Right atrium auricular region (tissue), 2 donors: ENCODE results near the gene DENND1A. TPM values are rescaled to one million over a fixed set of nuclear protein-coding genes. Genes with fewer than 3 reads are reported as not detected.

Experiments
- DNase-seq: peaks from one replicate; pipeline ENCODE4 v3.0.0-alpha.2; 2019; ENCODE audit warnings: low spot score
- H3K27ac ChIP-seq, 2 donors: fragments of 200-600 bp; sonication (generic); 1 replicate in 1 of 2; 2 replicates in 1 of 2; pipeline ENCODE4 v1.5.1; 2016 to 2019
- H3K27me3 ChIP-seq, 2 donors: fragments of 200-600 bp; sonication (generic); one replicate each; pipeline versions ENCODE4 v1.5.1 to v1.6.0; 2017 to 2019
- H3K36me3 ChIP-seq: fragments of 200-600 bp; sonication (generic); one replicate; pipeline ENCODE4 v1.5.1; 2016
- H3K4me1 ChIP-seq, 2 donors: fragments of 200-600 bp; sonication (generic); one replicate each; pipeline versions ENCODE4 v1.5.1 to v1.6.0; 2017 to 2019
- H3K4me3 ChIP-seq, 2 donors: fragments of 200-600 bp; sonication (generic); 1 replicate in 1 of 2; 2 replicates in 1 of 2; pipeline ENCODE4 v1.5.1; 2017 to 2019; ENCODE audit warnings: mild to moderate bottlenecking in 1 of 2, moderate library complexity in 1 of 2
- H3K9me3 ChIP-seq, 2 donors: fragments of 200-600 bp; sonication (generic); one replicate each; pipeline ENCODE4 v1.5.1; 2019
- total RNA-seq, 2 donors: library from RNA; depleted of rRNA; stranded (reverse); fragments of >200 nt; gene quantifications; one replicate each; pipeline ENCODE4 v1.1.0, GENCODE V29; 2016
- TF ChIP-seq, protein P1 (sequence below), 2 donors: fragments of 200-600 bp; sonication (generic); IDR thresholded peaks; one replicate each; pipeline ENCODE4 v1.5.1; 2019; ENCODE audit warnings: antibody characterized with exemption in 2 of 2

The DENND1A gene
- total RNA-seq, 2 donors from 2014 or later = 14.9 to 23.6 TPM

DNA sequence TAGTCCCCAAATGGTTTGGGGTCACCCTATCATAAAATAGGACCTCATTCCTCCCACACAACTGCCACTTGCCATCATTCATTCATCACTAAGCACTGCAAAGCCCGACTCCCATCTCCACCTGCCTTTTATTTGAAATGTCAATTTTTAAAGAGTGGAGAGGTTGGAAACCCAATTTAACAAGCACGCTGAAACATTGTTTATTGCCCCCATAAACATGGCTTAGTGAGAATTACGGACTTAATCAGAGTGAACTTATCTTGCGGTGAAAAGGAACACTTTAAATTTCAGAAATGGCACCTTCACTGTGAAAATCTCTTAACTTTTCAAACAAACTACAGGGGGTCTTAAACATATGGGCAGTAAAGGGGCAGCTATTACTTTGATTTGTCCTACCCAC is 332.9 kb downstream of the DENND1A start:
- TF ChIP-seq, protein P1, sequence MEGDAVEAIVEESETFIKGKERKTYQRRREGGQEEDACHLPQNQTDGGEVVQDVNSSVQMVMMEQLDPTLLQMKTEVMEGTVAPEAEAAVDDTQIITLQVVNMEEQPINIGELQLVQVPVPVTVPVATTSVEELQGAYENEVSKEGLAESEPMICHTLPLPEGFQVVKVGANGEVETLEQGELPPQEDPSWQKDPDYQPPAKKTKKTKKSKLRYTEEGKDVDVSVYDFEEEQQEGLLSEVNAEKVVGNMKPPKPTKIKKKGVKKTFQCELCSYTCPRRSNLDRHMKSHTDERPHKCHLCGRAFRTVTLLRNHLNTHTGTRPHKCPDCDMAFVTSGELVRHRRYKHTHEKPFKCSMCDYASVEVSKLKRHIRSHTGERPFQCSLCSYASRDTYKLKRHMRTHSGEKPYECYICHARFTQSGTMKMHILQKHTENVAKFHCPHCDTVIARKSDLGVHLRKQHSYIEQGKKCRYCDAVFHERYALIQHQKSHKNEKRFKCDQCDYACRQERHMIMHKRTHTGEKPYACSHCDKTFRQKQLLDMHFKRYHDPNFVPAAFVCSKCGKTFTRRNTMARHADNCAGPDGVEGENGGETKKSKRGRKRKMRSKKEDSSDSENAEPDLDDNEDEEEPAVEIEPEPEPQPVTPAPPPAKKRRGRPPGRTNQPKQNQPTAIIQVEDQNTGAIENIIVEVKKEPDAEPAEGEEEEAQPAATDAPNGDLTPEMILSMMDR (IDR thresholded peaks at IDR 0.05) = no peak

DNA sequence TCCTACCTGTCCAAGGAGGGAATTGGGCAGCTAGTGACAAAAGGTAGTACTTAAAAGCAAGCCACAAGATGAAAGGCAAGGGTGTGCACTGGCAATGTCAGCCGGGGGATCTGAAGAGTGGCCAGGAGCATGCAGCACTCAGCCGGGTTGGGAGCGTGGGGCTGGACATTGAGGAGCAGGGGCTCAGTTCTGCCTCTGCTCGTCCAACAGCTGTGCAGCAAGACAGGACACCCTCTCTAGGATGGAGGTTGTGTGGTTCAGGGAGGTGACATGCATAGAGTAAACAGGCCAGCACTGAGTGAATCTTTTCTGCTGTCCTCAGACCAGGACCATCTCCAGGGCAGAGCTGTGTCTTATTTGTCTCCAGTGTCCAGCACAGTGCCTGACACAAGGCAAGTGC is 338.6 kb downstream of the DENND1A start:
- Histone ChIP-seq H3K9me3 (peaks cover 0 to 7% of the 10 kb centered on the region in 2 donors), H3K4me1 (no peaks in the 10 kb centered on the region), H3K36me3 (no peaks in the 10 kb centered on the region), H3K4me3 (no peak overlapping the region), H3K27ac (no peak overlapping the region), H3K27me3 (no peaks in the 10 kb centered on the region)
- DNase-seq = no peak
- TF ChIP-seq, protein P1 (IDR thresholded peaks at IDR 0.05) = no peak

More for the DNA sequence above, 332.9 kb downstream of the DENND1A start:
- H3K9me3 ChIP-seq = no peaks in the 10 kb centered on the region
- H3K36me3 ChIP-seq = no peaks in the 10 kb centered on the region
- no peak overlapping the region for H3K27ac ChIP-seq
- no peak overlapping the region for H3K4me3 ChIP-seq
- no peak for DNase-seq
- H3K4me1 ChIP-seq = no peaks in the 10 kb centered on the region
- no peaks in the 10 kb centered on the region for H3K27me3 ChIP-seq

DNA sequence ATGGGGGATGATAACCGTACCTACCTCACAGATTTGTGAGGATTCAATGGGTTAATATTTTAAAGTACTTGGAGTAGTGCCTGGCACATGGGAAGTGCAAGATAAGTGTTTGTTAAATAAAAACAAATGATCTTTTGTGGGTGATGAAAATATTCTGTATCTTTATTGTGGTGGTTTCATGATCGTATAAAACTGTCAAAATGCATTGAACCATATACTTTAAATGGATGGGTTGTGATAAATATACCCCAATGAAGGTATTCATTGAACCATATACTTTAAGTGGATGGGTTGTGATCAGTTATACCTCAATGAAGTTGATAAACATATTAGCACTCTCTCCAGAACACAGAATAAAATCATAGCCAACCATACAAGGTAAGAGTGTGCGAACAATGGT is 339.4 kb downstream of the DENND1A start:
- no peak for DNase-seq
- peaks cover 0 to 7% of the 10 kb centered on the region in 2 donors for H3K9me3 ChIP-seq
- H3K27ac ChIP-seq = no peak overlapping the region
- no peak overlapping the region for H3K4me3 ChIP-seq
- H3K36me3 ChIP-seq = no peaks in the 10 kb centered on the region
- TF ChIP-seq, protein P1 (IDR thresholded peaks at IDR 0.05) = no peak
- H3K4me1 ChIP-seq = no peaks in the 10 kb centered on the region
- H3K27me3 ChIP-seq = no peaks in the 10 kb centered on the region

DNA sequence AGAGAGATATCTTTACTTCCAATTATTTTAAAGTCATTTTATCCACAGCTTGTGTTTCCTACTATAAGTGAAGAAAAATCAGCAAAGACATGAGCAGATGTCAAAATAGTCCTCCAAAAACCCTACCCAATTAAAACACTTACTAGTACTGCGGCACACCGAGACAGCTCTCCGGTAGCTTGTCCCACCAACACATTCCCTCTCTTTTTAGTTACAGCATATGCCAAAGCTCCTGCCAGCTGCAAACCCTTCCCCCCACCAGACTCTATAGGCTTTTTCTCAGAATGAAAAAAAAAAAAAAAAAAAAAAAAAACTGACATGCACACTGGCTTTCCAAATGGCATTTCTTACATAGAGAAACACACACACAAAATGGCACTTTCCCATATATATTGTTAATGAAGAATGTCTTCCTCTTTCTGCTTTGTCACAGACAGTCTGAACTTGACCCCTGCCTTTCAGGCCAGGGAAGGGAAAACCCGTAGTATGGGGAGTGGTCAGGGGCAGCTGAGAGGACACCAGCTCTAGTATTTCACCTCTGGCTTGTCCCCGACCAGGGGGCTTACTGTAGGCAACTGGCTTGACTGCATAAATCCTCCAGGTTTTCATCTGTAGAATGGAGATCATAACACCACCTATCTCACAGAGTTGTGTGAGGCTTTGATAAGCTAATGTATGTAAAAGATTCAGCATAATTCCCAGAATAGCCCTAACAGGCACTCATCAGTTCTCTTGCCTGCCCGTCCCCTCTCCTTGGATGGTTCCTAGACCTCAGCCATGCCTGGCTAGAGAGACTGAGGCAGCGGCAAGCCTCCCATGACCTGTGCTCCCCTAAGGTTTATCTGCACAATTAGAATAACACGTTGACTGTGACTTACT is 340.3 kb downstream of the DENND1A start:
- H3K4me1 ChIP-seq = no peaks in the 10 kb centered on the region
- H3K27ac ChIP-seq = no peak overlapping the region
- H3K27me3 ChIP-seq = no peaks in the 10 kb centered on the region
- H3K9me3 ChIP-seq = peaks cover 0 to 7% of the 10 kb centered on the region in 2 donors
- H3K4me3 ChIP-seq = no peak overlapping the region
- no peaks in the 10 kb centered on the region for H3K36me3 ChIP-seq
- no peak for DNase-seq
- TF ChIP-seq, protein P1 (IDR thresholded peaks at IDR 0.05) = no peak

DNA sequence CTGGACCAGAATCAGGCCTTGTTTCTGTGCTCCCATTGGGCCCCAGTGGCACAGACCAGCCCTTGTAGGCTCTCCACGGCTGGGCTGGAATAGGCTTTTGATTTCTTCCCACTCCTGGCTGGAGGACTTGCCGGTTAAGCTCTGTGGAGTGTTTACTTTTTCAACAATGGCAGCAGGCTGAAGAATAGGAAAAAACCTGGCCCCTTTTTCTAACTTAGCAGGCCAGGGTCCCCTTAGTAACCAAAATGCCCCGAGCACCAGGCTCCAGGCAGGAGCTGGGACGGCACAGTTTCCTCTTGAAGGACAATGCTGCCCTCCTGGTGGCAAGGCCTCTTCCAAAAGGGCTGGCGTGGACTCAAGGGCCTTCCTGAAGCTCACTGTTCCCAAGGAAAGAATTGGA is 343.7 kb downstream of the DENND1A start:
- Histone ChIP-seq H3K27ac (no peak overlapping the region), H3K36me3 (no peaks in the 10 kb centered on the region), H3K4me1 (no peaks in the 10 kb centered on the region), H3K4me3 (no peak overlapping the region), H3K27me3 (no peaks in the 10 kb centered on the region), H3K9me3 (peaks cover 0 to 7% of the 10 kb centered on the region in 2 donors)
- TF ChIP-seq, protein P1 (IDR thresholded peaks at IDR 0.05) = no peak
- no peak for DNase-seq
